Measurements from ENCODE around the gene NEB.

- TF ChIP-seq EZH2 (IDR thresholded peaks at IDR 0.05; ENCODE audit: borderline replicate concordance, insufficient read depth, low read depth, low read length, poor library complexity, severe bottlenecking): no peak
- no peak for TF ChIP-seq CTCF (IDR thresholded peaks at IDR 0.05)
These were observed 13.1 kb downstream of the NEB start for GRCh38 chr2:151721161-151721560.
